ENCODE measurements around the gene OR14J1.
"Not testable (repeated sequence)": the region's sequence is repeated elsewhere in the genome, so short reads cannot be mapped to it uniquely, and the experiment has no call there.

DNA sequence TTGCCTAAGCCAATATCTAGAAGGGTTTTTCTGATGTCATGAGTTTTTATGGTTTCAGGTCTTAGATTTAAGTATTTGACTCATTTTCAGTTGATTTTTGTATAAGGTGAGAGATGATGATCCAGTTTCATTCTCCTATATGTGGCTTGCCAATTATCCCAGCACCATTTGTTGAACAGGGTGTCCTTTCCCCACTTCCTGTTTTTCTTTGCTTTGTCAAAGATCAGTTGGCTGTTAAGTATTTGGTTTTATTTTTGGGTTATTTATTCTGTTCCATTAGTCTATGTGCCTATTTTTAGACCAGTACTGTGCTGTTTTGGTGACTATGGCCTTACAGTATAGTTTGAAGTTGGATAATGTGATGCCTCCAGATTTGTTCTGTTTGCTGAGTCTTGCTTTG lies 21.8 kb downstream of the OR14J1 start:
- not testable (repeated sequence) for TF ChIP-seq ARNTL (CRISPR knock-in tag; IDR thresholded peaks at IDR 0.05; ENCODE audit: borderline replicate concordance, low read depth); ZNF70 (CRISPR knock-in tag; IDR thresholded peaks at IDR 0.05); CREB5 (CRISPR knock-in tag; IDR thresholded peaks at IDR 0.05; ENCODE audit: low read depth); ZFP3 (CRISPR knock-in tag; IDR thresholded peaks at IDR 0.05); ZNF565 (CRISPR knock-in tag; conservative IDR thresholded peaks at IDR 0.05; ENCODE audit: low read depth)

All from SK-N-SH treated with all-trans-retinoic acid at 6 μM for 48 hours (cell line).